ENCODE data around the gene VAMP5. TPM values are rescaled to one million over a fixed set of nuclear protein-coding genes. Genes with fewer than 3 reads are reported as not detected.
"Not testable (repeated sequence)": the region's sequence is repeated elsewhere in the genome, so short reads cannot be mapped to it uniquely, and the experiment has no call there.

VAMP5 gene
- total RNA-seq, 1 donor from 2014 or later: 87.0 TPM

- no peaks in the 10 kb centered on the region for H3K9me3 ChIP-seq
Measured at GRCh38 chr2:85602476-85603234, 18.4 kb downstream of the VAMP5 start, which contains the start of gene TMEM150A. Gene TMEM150A (minus strand): TSS chr2:85602698. CDS start chr2:85601948, 750 bp downstream.

GRCh38 chr2:85604133-85604444 is 19.9 kb downstream of the VAMP5 start:
- intact Hi-C loops (cut with DNase I); H3K9me3 ChIP-seq; ATAC-seq; H3K27me3 ChIP-seq (ENCODE audit: low read depth); DNase-seq: not testable (repeated sequence)
- Histone ChIP-seq H3K4me3 (peak overlapping the region; percentile 82), H3K36me3 (peaks cover 41% of the 10 kb centered on the region), H3K4me1 (peaks cover 74% of the 10 kb centered on the region), H3K27ac (peak overlapping the region; percentile 90)

More at GRCh38 chr2:85602476-85603234, 18.4 kb downstream of the VAMP5 start, which contains the start of gene TMEM150A:
- intact Hi-C loops (cut with DNase I): no loop called here
- Histone ChIP-seq H3K4me1 (peaks cover 60% of the 10 kb centered on the region), H3K36me3 (peaks cover 41% of the 10 kb centered on the region), H3K4me3 (peak within 1 kb of the TSS; percentile 82), H3K27me3 (ENCODE audit: low read depth) (no peaks in the 10 kb centered on the region), H3K27ac (peak within 1 kb of the TSS; percentile 90)
- peak; percentile 95 to 96 for ATAC-seq
- peak; percentile 58 for TF ChIP-seq CTCF (IDR thresholded peaks at IDR 0.05)
- DNase-seq: peak; percentile 98

GRCh38 chr2:85604568-85605339 is 20.5 kb downstream of the VAMP5 start:
- Histone ChIP-seq H3K4me1 (peaks cover 74% of the 10 kb centered on the region), H3K4me3 (peak overlapping the region; percentile 82)
- ATAC-seq: no peak

GRCh38 chr2:85605406-85606115 is 21.3 kb downstream of the VAMP5 start:
- no peak for TF ChIP-seq CTCF (IDR thresholded peaks at IDR 0.05)
- peak overlapping the region; percentile 90 for H3K27ac ChIP-seq
- H3K9me3 ChIP-seq: no peaks in the 10 kb centered on the region
- intact Hi-C loops (cut with DNase I): no loop called here
- H3K4me1 ChIP-seq: peaks cover 74% of the 10 kb centered on the region
- H3K4me3 ChIP-seq: peak overlapping the region; percentile 82
- DNase-seq: no peak
- ATAC-seq: peak in 1 of 2 donors; percentile 13
- no peaks in the 10 kb centered on the region for H3K27me3 ChIP-seq (ENCODE audit: low read depth)
- peaks cover 35% of the 10 kb centered on the region for H3K36me3 ChIP-seq

More at GRCh38 chr2:85604568-85605339, 20.5 kb downstream of the VAMP5 start:
- no peaks in the 10 kb centered on the region for H3K9me3 ChIP-seq
- no peak for TF ChIP-seq CTCF (IDR thresholded peaks at IDR 0.05)
- no peaks in the 10 kb centered on the region for H3K27me3 ChIP-seq (ENCODE audit: low read depth)
- intact Hi-C loops (cut with DNase I): no loop called here
- peak overlapping the region; percentile 90 for H3K27ac ChIP-seq
- peaks cover 41% of the 10 kb centered on the region for H3K36me3 ChIP-seq
- no peak for DNase-seq

GRCh38 chr2:85606116-85606455 is 21.9 kb downstream of the VAMP5 start:
- Histone ChIP-seq H3K36me3 (peaks cover 30% of the 10 kb centered on the region), H3K4me3 (no peak overlapping the region), H3K27me3 (ENCODE audit: low read depth) (no peaks in the 10 kb centered on the region), H3K4me1 (peaks cover 75% of the 10 kb centered on the region), H3K27ac (peak overlapping the region; percentile 90), H3K9me3 (no peaks in the 10 kb centered on the region)
- no peak for ATAC-seq
- intact Hi-C loops (cut with DNase I): no loop called here
- no peak for TF ChIP-seq CTCF (IDR thresholded peaks at IDR 0.05)
- DNase-seq: no peak
